ENCODE data around the gene USP4.

USP4 gene

DNA sequence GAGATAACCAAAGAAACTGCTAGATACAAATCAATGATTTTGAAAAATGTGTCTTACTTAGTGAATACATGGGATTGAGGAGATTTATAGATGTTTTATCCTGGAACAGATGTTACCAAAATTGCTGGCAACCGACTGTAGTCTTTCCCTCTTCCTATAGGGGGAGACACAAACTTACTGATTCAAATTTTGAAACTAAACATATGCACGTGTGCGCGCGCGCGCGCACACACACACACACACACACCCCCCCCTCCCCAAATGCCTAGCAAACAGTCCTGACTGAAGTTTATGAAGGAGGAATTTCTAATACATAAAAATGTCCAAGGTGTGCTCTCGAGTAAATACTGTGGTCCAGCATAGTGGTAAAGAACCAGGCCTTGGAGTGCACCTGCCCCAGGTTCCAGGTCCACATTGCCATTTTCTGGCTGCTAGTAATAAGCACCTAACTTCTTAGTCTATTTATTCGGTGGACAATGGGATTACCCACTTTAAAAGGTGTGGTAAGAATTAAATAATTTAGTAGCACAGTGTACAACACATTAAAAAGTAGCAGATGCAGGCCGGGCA, 44.3 kb downstream of the USP4 start:
- peak; percentile 54 for DNase-seq (ENCODE audit: low spot score)

DNA sequence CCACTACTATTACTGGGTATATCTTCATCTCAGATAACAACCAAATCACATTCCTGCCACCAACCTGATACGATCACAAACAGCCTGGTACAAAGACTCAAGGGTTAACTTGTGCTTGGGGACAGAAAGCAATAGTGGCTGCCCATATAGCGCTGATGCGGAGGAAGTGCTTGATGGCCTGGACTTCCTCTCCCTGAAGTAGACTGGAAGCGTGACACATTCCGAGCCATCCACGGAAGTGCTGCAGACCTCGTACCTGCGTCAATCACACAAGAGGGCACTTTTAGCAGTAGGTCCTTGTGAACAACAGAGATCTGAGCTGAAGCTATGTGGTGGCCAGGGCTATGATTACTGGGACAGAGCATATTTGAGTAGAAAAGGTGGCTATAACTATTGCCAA, 45.5 kb downstream of the USP4 start:
- DNase-seq (ENCODE audit: low spot score): peak; percentile 90

DNA sequence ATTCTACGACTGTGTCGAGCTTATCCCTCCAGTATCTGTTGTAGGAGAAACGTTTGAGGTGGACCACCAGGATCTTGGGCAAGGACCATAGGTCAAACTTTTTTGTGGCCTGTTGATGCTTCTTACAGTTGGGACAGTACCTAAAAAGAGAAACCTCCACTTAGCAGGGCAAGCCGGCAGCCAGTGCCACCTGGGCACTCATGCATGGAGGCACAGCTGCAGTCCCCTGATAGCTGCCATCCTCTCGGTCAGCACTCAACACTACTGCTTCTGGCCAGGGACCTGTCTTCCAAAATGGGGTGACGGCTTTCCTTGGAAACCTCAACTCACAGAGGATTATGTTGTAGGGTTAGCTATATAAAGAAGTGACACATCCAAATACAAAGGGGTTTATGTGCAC, 55.9 kb downstream of the USP4 start:
- DNase-seq (ENCODE audit: low spot score): no peak

DNA sequence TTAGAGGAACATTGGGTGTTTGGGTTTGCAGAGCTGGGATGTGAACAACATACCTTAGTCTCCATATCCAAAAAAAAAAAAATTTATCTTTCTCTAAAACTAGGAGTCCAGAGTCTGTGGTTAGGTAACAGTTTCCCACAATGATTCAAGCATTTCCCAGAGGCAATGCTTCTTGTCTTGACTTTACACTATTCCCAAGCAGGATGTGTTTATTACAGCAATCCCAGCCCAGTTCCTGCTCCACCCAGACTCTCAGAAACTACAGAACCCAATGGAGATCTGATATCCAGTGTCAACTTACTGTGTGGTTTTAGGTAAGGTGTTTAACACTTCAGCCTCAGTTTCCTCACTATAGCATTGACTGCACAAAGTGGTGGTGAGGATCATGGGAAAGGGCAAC, 60.5 kb downstream of the USP4 start:
- DNase-seq (ENCODE audit: low spot score): no peak

DNA sequence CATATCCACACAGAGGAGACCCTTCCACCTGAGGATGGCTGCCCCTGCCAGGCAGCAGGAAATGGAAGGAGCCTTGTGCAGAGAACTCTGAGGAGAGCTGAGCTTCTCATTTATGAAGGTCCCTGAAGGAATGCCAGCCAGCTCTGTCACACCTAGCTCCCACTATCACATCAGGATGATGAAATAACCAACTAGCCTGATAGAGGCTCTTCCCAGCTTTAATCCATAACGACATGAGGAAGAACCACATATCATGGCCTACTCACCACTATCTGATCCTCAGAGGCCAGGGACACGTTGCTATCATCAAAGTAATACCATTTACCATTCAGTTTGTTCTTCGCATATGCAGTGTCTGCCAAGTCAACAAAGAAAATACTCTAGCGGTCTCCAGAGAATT, 61.3 kb downstream of the USP4 start:
- DNase-seq (ENCODE audit: low spot score): no peak

DNA sequence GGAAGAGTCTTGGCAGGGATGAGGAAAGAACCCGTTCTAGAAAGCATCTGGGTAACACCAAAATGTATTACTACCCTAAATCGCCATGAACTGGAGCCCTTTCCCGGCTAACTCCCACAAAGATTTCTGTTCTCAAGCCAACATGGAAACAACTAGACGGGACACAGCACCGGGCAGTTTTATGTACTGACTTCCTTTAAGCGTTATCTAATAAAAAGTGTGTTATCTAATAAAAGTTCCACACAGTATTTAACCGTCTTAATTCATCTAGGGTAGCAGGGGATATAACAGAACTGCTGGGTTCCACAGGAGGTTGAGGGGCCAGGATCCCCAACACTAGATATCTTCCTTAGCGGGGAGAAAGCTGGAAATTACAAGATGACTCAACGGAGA, 62.5 kb downstream of the USP4 start:
- DNase-seq (ENCODE audit: low spot score): no peak

DNA sequence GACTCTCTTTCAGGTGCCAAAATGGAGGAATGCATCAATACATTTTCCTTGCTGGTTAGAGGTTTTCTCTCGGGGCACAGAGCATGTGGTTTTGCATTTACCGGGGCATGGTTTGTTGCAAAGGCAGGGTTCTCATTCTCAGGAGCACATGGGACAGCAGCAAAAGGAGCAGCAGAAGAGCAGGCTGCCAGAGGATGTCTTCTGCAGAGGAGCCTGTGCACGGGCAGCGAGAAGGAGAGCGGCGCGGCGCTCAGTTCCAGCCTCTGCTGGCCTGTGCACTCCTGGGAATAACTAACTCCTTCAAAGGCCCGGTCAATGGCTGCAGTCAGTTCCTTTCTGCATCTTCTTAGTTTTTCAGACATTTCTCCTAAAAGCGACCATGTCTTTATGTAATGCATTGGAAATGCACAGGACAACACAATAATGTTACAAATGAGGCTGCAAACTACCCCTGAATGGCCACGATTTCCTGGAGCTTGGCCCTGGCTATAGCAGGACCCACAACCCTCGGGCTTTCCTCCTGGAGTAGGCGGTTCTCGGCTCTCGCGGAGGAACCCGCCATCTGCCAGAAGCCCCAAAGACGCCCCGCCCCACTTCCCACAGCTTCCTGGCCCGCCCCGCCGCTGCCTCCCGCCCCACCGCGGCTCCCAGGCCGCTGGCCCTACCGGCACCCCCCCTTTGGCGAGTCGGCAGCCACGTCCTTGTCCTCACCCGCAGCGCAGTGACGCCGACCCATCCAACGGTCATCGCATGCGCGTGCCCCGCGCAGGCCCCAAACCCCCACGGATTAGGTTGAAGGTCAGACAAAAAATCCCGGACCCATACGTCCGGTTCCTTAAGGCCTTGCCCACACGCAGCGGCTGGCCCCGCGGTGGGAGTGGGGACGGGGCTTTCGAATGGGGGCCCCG, 63.1 kb downstream of the USP4 start, which contains the start of gene C3orf62:
Gene C3orf62, minus strand, starts transcription at position 758 of the 908 bp plus-strand sequence. Its CDS starts 360 bp downstream, at position 398.
- peak; percentile 65 for DNase-seq (ENCODE audit: low spot score)

DNA sequence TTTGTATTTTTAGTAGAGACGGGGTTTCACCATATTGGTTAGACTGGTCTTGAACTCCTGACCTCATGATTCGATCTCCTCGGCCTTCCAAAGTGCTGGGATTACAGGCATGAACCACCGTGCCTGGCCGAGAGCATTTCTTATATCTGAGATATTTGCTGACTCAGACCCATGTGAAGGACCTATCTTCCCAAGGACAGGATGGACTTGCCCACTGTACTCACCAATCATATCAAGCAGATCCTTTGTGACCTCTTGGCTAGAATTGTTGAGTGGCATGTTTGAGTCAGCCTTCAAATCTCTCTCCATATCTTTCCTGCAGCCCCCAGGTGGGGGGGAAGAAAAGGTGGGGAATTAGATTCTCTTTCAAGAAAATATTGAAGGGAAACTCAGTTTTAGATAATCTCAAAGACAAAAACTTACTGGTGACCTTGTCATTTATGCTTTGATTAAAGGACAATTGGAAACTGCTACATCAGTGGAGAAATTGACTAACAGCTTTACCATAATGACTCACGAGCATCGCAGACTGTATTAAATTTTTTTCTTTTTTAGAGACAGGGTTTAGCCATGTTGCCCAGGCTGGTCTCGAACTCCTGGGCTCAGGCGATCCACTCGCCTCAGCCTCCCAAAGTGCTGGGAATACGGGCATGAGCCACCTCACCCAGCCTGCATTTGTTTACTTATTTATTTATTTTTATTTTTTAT, 65.9 kb downstream of the USP4 start:
- DNase-seq (ENCODE audit: low spot score): no peak

DNA sequence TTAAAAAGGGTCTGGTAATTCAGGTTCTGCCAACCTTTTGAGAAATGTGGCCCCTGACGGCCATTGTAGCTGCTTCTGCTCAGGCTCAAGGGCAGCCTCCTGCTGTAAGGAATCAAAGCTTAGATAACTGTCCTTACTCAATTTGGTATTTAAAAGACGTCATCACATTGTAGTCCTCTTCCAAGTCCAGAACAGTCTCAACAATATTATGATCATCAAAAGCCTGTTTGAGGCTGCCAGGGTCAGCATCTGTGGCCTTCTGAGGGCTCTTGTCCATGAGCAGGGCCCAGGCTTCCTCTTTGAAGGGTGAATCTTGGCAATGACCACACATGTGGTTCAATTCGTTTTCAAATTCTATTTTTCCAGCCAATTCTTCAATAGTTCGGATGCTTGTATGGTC, 68.8 kb downstream of the USP4 start:
- DNase-seq (ENCODE audit: low spot score): no peak

DNA sequence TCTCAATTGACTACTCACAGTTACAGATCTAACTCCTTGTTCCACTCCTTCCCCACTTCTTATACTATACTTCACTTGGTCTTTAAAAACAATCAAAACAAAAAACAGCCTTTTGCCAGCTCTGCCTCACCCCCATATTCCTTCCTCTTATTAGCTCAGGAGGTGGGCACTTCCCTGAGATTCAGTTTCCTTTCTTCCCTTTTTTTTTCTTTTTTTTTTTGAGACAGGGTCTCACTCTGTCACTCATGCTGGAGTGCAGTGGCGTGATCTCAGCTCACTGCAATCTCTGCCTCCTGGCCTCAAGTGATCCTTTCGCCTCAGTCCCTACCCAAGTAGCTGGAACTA, 69.7 kb downstream of the USP4 start:
- DNase-seq (ENCODE audit: low spot score): no peak

DNA sequence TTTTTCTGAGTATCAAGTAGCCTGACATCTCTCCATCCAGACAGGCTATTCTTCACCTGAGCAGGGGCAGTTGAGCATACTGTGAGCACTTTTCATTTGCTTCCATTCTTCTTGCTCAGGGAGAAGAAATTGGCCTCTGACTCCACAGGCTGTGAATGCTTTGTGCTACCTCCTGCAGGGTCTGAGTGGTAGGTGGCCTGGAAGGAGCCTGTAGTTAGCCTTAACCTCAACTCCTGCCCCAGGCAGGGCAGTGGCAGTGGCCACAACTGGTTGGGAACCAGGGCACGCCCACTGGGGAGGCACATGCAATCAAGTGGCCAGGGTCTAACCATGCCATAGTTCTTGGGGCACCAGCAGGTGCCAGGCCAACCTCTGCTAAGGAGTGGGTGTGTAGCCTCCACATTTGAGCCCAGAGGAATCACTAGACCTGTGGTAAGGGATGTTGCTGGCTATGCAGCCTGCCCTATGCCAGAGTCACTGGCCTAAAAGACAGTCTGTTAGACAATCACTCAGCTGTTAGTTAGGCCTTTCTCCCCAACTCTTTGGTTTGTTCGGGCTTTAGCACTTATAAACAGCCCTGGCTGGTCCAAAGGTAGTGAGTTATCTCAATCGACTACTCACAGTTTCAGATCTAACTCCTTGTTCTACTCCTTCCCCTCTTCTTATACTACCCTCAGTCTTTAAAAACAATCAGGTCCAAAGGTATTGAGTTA, 70.3 kb downstream of the USP4 start:
- DNase-seq (ENCODE audit: low spot score): no peak

DNA sequence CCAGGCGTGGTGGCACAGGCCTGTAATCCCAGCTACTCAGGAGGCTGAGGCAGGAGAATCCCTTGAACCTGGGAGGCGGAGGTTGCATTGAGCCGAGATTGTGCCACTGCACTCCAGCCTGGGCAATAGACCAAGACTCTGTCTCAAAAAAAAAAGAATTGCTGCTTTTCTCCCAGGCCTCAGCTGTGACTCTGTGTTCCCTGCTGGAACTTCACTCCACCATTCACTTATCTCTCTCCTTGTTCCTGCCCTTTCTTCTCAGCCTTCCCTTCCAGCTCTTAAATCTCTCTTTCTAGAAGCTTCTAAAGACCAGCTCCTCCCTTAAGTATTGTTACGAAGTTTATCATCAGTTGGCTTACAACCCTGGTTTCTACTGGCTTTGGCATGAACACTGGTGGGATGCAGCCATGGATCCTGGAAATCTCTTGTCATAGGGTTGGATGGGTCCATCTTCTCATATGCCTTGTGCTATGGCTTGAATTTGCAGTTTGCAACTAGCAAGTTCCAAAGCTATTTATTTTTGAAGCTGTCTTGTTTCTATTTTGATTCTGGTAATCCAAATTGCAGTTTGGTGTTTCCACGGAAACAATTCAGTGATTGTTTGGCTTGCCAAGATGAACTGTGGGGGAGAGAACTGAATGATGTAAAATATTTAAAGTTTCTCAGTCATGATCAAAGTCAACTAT, 73.3 kb downstream of the USP4 start:
- DNase-seq (ENCODE audit: low spot score): no peak

DNA sequence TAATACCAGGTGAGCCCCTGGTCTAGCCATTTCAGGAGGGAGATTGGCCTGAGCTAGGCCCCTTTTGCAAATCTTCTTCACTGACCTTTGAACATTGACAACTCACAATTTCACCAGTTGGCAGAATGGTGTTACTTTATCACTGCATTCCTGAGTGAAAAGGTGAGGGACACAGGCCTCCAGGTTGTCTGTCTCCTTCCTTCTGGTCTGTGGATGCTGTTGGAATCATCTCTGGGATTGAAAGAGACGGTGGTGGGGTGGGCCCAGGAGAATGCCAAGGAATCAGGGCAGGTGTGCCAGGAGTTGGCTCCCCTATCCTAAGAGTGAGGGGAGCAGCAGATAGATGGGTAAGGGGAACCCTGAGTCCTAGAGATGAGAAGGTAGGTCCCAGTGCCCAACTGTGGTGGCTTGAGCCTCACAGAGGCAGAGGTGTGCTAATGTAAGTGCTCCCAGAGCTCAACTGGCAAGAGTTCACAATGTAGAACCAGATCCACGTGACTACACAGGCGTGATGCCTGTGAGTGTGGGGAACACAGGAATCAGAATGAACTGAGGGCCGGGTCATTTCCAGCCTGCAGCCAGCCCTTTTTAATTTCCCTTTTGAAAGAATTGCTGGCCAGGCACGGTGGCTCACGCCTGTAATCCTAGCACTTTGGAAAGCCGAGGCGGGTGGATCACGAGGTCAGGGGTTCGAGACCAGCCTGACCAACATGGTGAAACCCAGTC, 74.0 kb downstream of the USP4 start:
- no peak for DNase-seq (ENCODE audit: low spot score)

DNA sequence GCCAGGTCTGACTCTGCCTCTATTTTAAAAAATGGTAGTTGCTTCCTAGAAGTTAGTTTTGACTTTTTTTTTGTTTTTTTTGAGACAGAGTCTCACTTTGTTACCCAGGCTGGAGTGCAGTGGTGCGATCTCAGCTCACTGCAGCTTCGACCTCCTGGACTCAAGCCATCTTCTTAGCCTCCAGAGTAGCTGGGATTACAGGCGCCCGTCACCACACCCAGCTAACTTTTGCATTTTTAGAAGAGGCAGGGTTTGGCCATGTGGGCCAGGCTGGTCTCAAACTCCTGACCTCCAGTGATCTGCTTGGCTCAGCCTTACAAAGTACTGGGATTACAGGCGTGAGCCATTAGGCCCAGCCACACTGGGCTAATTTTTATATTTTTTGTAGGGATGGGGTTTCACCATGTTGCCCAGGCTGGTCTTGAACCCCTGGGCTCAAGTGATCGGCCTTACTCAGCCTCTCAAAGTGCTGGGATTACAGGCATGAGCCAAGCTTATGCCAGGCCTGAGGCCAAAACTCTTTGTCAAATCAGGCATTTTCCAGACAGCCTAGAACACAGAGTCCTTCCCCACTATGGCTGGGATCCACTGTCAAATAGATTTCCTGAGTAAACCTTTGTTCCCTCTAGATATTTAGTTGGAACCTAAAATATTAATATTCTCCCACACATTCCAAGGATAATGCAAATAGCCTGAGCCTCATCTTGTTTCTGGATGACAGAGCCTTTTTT, 76.5 kb downstream of the USP4 start:
- DNase-seq (ENCODE audit: low spot score): no peak

DNA sequence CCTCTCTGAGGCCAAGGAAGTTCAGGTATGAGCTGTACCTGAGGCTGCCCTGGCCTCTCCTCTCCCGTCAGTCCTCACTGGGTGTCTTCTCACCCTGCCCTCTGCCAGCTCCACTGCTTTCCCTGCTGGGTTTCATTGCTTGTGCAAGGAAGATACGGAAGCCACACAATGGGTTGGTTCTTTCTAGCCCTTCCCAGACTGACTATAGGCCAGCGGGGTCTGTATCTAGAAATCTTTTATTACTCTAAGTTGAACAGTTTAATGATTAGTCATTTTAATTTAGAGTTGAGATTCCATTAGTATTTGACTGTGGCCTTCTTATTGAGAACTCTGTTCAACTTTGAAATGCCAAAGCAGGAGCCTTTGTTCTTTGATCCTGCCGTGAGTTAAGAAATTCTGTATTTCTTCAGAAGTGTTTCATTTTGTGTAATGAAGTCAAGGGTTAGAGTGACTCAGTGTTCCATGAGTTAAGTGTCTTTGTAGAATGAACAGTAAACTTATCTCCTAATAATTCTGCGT, 79.0 kb downstream of the USP4 start:
- DNase-seq (ENCODE audit: low spot score): no peak

DNA sequence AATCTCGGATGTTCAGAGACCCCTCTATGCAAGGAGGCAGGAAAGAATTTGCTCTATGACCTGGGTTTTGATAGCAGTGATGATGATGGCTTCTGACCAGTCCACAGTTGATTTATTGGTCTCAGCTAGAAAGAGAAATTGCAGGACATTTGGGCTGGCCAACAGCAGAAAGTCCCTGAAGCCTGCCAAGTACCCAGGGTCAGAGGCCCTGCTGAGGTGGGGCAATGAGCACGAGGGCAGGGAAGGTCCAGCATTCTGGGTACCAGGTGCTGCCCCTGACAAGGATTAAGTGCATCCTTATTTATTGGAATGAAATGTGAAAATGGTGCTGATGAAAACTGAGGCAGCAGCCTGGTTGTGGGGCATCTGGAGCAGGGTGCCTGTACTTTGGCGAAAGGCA, 82.7 kb downstream of the USP4 start:
- no peak for DNase-seq (ENCODE audit: low spot score)

DNA sequence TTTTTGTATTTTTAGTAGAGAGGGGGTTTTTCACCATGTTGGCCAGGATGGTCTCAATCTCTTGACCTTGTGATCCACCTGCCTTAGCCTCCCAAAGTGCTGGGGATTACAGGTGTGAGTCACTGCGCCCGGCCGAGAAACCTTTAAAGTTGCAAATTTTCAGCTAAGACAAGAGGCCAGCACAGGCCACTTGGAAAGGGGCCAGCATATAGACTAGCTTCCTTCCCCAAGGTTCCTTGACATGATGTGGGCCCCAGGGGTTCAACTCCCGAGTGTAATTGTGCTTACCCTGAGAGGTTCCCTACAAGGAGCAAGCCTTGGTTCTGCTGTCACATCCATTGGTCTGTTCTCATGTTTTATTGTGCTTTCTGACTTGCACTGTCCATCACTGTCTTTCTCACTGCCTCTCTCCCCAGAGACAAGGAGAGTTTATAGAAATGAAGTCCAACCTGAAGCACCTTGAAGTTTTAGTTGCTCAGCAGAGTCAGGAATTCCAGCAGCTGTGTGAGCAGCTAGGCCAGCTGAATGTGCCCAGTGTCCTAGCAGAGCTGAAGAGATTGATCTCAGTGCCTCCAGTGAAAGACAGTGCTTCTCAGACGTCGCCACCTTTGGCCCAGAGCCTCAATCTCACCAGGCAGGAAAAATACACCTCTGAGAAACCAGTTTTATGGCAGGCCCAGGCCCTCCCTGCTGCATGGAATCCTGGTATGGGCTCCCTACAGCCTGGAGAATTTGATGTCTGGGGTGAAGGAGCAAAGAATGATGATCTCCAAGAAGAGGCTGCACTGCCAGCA, 83.9 kb downstream of the USP4 start:
- DNase-seq (ENCODE audit: low spot score): no peak

DNA sequence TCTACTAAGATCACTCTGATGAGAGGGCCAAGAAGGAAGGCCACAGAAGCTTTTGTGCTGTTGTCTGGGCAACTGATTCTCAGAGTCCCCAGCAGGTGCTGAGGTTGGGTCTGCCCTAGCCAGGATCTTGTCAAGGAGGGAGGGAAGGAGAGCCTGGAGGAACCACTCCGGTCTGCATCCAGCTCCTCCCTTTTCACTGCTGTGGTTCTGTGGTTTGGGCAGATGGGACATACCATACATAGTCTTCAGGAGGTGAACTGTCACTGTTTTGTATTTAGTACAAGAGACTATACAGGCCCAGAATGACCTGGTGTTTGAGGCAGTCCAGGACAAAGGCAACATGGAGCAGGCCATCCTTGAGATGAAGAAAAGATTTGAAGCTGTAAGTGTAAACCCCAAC, 84.7 kb downstream of the USP4 start:
- no peak for DNase-seq (ENCODE audit: low spot score)

DNA sequence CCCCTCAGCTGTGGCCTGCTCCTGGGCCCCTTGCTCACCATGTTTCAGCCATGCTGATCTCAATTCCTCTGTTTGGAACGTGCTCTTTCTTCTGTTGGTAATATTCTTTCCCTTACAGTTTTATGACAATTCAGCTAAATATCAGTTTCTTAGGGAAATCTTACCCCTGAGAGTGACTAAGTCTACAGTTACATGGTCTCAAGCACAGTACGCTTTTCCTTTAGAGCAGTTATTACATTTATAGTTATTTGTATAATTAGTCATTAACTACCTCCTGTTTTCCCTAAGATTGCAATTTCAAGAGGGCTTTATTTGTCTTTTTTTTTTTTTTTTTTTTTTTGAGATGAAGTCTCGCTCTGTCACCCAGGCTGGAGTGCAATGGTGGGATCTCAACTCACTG, 86.3 kb downstream of the USP4 start:
- no peak for DNase-seq (ENCODE audit: low spot score)

DNA sequence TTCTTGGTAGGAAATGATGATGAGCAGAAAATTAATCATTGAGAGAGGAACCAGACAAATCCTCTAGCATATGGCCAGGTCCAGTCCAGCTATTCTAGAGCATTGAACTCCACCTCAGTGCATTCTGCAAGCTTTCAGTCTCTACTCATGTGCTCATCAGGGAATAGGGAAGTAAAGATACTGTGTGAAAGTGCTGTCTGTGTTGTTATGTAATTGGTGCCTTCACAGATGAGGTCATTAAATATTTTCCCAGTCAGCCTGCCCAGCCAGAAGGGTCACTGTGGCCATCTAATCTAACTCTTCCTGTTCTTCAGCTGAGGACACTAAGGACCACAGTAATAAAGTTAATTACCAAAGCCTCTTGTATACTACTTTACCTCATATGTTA, 91.0 kb downstream of the USP4 start:
- DNase-seq (ENCODE audit: low spot score): no peak

Data from kidney capillary endothelial cell (primary cell).